Transverse colon (tissue), 3 donors: Measurements from ENCODE around the gene CFAP54.

ENCODE experiments used
- EP300 ChIP-seq: sonication (generic); formaldehyde crosslinking; IDR thresholded peaks from one replicate; pipeline ENCODE4 v1.6.1; 2017; ENCODE audit warnings: antibody characterized with exemption, low read depth
- POLR2A ChIP-seq: fragments of 450-650 bp; IDR thresholded peaks from one replicate; pipeline ENCODE4 v1.6.1; 2016; ENCODE audit warnings: antibody characterized with exemption, mild to moderate bottlenecking, moderate library complexity
- TF ChIP-seq, protein P1 (sequence below), 5 experiments: fragments of 200-600 bp in 3 of 5; fragments of 450-650 bp in 2 of 5; sonication (generic) in 3 of 5; IDR thresholded peaks; 1 replicate in 2 of 5; 2 replicates in 3 of 5; pipeline ENCODE4 v1.5.1; 2016 to 2017; ENCODE audit warnings: antibody characterized with exemption in 5 of 5, inconsistent platforms in 3 of 5, mild to moderate bottlenecking in 2 of 5, moderate library complexity in 1 of 5

DNA sequence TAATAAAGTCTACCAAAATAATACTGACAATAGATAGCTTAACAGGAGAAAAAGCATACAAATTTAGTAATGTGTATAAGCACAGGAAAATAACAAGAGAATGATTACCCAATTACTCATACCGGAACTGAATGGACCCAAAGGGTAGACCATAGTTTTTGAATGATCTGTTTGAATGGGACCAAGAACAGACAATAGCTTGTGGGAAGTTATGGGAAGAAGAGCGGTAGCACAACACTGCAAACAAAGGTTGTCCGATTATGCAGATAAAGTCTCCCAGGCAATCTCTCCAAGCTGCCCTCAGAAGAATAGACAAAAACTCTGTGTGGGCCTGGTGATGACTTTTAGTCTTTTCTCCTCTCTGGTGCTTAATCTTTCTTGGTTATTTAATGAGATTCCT lies 321.1 kb downstream of the CFAP54 start:
- TF ChIP-seq POLR2A (no peak), EP300 (no peak)
- TF ChIP-seq, protein P1, sequence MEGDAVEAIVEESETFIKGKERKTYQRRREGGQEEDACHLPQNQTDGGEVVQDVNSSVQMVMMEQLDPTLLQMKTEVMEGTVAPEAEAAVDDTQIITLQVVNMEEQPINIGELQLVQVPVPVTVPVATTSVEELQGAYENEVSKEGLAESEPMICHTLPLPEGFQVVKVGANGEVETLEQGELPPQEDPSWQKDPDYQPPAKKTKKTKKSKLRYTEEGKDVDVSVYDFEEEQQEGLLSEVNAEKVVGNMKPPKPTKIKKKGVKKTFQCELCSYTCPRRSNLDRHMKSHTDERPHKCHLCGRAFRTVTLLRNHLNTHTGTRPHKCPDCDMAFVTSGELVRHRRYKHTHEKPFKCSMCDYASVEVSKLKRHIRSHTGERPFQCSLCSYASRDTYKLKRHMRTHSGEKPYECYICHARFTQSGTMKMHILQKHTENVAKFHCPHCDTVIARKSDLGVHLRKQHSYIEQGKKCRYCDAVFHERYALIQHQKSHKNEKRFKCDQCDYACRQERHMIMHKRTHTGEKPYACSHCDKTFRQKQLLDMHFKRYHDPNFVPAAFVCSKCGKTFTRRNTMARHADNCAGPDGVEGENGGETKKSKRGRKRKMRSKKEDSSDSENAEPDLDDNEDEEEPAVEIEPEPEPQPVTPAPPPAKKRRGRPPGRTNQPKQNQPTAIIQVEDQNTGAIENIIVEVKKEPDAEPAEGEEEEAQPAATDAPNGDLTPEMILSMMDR (IDR thresholded peaks at IDR 0.05) = no peak
